Urothelium cell line (cell line): ENCODE data around the gene SYT1.

ENCODE experiments used
- DNase-seq: peaks from one replicate; pipeline ENCODE4 v3.0.0; 2011; ENCODE audit warnings: low spot score, mixed read lengths
- FAIRE-seq: peaks from 2 replicates; lab custom pipeline; 2011; peaks lifted over from hg19 to GRCh38; lab: Jason Lieb, UNC

Gene SYT1

GRCh38 chr12:79266343-79267144 lies 402.0 kb downstream of the SYT1 start:
- DNase-seq (no peak), FAIRE-seq (no peak)

GRCh38 chr12:79267580-79267979 lies 403.0 kb downstream of the SYT1 start:
- FAIRE-seq, result no peak
- DNase-seq, result no peak

- no peak for FAIRE-seq
- no peak for DNase-seq
Measured at GRCh38 chr12:79274501-79275064, 410.0 kb downstream of the SYT1 start.

- no peak for DNase-seq
- no peak for FAIRE-seq
Measured at GRCh38 chr12:79275631-79276030, 411.1 kb downstream of the SYT1 start.

GRCh38 chr12:79283364-79283763 lies 418.8 kb downstream of the SYT1 start:
- DNase-seq (no peak), FAIRE-seq (no peak)

- FAIRE-seq, result no peak
Measured at GRCh38 chr12:79288911-79289310, 424.3 kb downstream of the SYT1 start.

GRCh38 chr12:79291711-79292110 lies 427.1 kb downstream of the SYT1 start:
- FAIRE-seq (no peak), DNase-seq (no peak)

More at GRCh38 chr12:79288911-79289310, 424.3 kb downstream of the SYT1 start:
- DNase-seq, result no peak

- DNase-seq (no peak), FAIRE-seq (no peak)
Measured at GRCh38 chr12:79294590-79294989, 430.0 kb downstream of the SYT1 start.

GRCh38 chr12:79295572-79295971 lies 431.0 kb downstream of the SYT1 start:
- DNase-seq (no peak), FAIRE-seq (no peak)

GRCh38 chr12:79296133-79296532 lies 431.6 kb downstream of the SYT1 start:
- no peak for DNase-seq
- no peak for FAIRE-seq

GRCh38 chr12:79296871-79297270 lies 432.3 kb downstream of the SYT1 start:
- no peak for DNase-seq
- no peak for FAIRE-seq

GRCh38 chr12:79298506-79298905 lies 433.9 kb downstream of the SYT1 start:
- FAIRE-seq (no peak), DNase-seq (no peak)

- FAIRE-seq (no peak), DNase-seq (no peak)
Measured at GRCh38 chr12:79299447-79300198, 435.0 kb downstream of the SYT1 start.

GRCh38 chr12:79300199-79300568 lies 435.6 kb downstream of the SYT1 start:
- DNase-seq (no peak), FAIRE-seq (no peak)

- DNase-seq (no peak), FAIRE-seq (no peak)
Measured at GRCh38 chr12:79301181-79301580, 436.6 kb downstream of the SYT1 start.

GRCh38 chr12:79302162-79302814 lies 437.7 kb downstream of the SYT1 start:
- DNase-seq, result no peak
- FAIRE-seq, result no peak

- no peak for FAIRE-seq
- no peak for DNase-seq
Measured at GRCh38 chr12:79307340-79307739, 442.8 kb downstream of the SYT1 start.

GRCh38 chr12:79309039-79309438 lies 444.5 kb downstream of the SYT1 start:
- no peak for FAIRE-seq
- no peak for DNase-seq

- no peak for FAIRE-seq
- no peak for DNase-seq
Measured at GRCh38 chr12:79317179-79317847, 452.7 kb downstream of the SYT1 start.

- FAIRE-seq, result no peak
- no peak for DNase-seq
Measured at GRCh38 chr12:79322905-79323304, 458.3 kb downstream of the SYT1 start.

- DNase-seq, result no peak
- FAIRE-seq, result no peak
Measured at GRCh38 chr12:79324571-79324970, 460.0 kb downstream of the SYT1 start.
